Lower leg skin (tissue), 3 donors: ENCODE results near the gene FAM13B.
"Not testable (repeated sequence)": the region's sequence is repeated elsewhere in the genome, so short reads cannot be mapped to it uniquely, and the experiment has no call there.

ENCODE experiments used
- CTCF ChIP-seq, 3 donors: fragments of 450-650 bp; IDR thresholded peaks; one replicate each; pipeline ENCODE4 v1.5.1; 2016; ENCODE audit warnings: antibody characterized with exemption in 3 of 3, mild to moderate bottlenecking in 3 of 3, moderate library complexity in 2 of 3
- POLR2A ChIP-seq, 2 donors: fragments of 450-650 bp; IDR thresholded peaks; one replicate each; pipeline ENCODE4 v1.6.1; 2016 to 2017; ENCODE audit warnings: antibody characterized with exemption in 2 of 2, mild to moderate bottlenecking in 1 of 2, moderate library complexity in 1 of 2

GRCh38 chr5:138028262-138028970, 4.5 kb downstream of the FAM13B start:
- not testable (repeated sequence) for TF ChIP-seq CTCF, POLR2A (IDR thresholded peaks at IDR 0.05)
